A549 (cell line): ENCODE measurements around the gene SKAP1.

ENCODE experiments used
- HMGXB4 ChIP-seq: fragments of 250-450 bp; sonication (Bioruptor Pico); IDR thresholded peaks from 2 replicates; pipeline ENCODE4 v1.5.0; 2021; ENCODE audit warnings: mild to moderate bottlenecking, moderate library complexity, borderline replicate concordance
- POLR2A ChIP-seq: IDR thresholded peaks from 2 replicates; pipeline ENCODE4 v1.6.1; 2012; ENCODE audit warnings: mild to moderate bottlenecking, low read length
- RFX5 ChIP-seq: fragments of 450-650 bp; IDR thresholded peaks from 2 replicates; pipeline ENCODE4 v1.7.1; 2014; ENCODE audit warnings: antibody characterized with exemption, mild to moderate bottlenecking, moderate library complexity
- SMC3 ChIP-seq: fragments of >200 bp; sonication (Bioruptor Twin); formaldehyde crosslinking; IDR thresholded peaks from 3 replicates; pipeline ENCODE4 v1.6.1; 2018; ENCODE audit warnings: inconsistent platforms
- TF ChIP-seq, protein P1 (sequence below): fragments of 200-600 bp; sonication (generic); IDR thresholded peaks from 2 replicates; pipeline ENCODE4 v1.6.1; 2016; ENCODE audit warnings: antibody characterized with exemption, mild to moderate bottlenecking, moderate library complexity
- TF ChIP-seq, protein P2 (sequence below): fragments of >200 bp; sonication (Bioruptor Twin); formaldehyde crosslinking; IDR thresholded peaks from 3 replicates; pipeline ENCODE4 v1.5.1; 2016

- TF ChIP-seq HMGXB4, result no peak
- TF ChIP-seq RFX5, result no peak
- TF ChIP-seq POLR2A, result no peak
- TF ChIP-seq, protein P1, sequence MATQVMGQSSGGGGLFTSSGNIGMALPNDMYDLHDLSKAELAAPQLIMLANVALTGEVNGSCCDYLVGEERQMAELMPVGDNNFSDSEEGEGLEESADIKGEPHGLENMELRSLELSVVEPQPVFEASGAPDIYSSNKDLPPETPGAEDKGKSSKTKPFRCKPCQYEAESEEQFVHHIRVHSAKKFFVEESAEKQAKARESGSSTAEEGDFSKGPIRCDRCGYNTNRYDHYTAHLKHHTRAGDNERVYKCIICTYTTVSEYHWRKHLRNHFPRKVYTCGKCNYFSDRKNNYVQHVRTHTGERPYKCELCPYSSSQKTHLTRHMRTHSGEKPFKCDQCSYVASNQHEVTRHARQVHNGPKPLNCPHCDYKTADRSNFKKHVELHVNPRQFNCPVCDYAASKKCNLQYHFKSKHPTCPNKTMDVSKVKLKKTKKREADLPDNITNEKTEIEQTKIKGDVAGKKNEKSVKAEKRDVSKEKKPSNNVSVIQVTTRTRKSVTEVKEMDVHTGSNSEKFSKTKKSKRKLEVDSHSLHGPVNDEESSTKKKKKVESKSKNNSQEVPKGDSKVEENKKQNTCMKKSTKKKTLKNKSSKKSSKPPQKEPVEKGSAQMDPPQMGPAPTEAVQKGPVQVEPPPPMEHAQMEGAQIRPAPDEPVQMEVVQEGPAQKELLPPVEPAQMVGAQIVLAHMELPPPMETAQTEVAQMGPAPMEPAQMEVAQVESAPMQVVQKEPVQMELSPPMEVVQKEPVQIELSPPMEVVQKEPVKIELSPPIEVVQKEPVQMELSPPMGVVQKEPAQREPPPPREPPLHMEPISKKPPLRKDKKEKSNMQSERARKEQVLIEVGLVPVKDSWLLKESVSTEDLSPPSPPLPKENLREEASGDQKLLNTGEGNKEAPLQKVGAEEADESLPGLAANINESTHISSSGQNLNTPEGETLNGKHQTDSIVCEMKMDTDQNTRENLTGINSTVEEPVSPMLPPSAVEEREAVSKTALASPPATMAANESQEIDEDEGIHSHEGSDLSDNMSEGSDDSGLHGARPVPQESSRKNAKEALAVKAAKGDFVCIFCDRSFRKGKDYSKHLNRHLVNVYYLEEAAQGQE, result no peak
- TF ChIP-seq, protein P2, sequence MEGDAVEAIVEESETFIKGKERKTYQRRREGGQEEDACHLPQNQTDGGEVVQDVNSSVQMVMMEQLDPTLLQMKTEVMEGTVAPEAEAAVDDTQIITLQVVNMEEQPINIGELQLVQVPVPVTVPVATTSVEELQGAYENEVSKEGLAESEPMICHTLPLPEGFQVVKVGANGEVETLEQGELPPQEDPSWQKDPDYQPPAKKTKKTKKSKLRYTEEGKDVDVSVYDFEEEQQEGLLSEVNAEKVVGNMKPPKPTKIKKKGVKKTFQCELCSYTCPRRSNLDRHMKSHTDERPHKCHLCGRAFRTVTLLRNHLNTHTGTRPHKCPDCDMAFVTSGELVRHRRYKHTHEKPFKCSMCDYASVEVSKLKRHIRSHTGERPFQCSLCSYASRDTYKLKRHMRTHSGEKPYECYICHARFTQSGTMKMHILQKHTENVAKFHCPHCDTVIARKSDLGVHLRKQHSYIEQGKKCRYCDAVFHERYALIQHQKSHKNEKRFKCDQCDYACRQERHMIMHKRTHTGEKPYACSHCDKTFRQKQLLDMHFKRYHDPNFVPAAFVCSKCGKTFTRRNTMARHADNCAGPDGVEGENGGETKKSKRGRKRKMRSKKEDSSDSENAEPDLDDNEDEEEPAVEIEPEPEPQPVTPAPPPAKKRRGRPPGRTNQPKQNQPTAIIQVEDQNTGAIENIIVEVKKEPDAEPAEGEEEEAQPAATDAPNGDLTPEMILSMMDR, result no peak
- TF ChIP-seq SMC3, result no peak
Observed at GRCh38 chr17:48439875-48440505, 10.0 kb upstream of the SKAP1 start.
